Measurements from ENCODE around the gene GASK1A.
A peak's percentile ranks its signal among the peaks of the same experiment; 100 is the strongest.
"Not testable (repeated sequence)": the region's sequence is repeated elsewhere in the genome, so short reads cannot be mapped to it uniquely, and the experiment has no call there.

GASK1A gene

DNA sequence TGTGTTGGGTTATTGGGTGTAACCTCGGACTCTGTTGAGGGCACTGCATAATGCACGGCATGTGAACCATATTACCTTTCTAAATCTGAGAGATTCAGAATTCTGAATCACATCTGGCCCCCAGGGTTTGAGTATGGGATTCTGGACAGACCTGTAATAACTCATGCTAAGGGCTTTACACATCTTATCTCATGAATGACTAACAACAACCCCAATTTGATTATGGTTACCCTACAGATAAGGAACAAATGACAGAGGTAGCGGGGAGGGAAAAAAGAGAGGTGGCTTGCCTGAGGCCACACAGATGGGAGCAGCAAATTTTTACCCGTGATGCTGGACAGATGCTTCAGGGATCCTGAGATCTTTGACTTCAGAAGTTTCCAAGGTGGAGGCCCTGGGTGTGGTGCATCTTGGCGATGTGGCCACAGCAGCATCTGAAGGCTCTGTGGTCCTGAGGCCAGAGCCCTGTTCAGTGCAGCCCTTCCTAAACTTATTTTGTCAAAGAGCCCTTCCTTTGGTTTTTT lies 83.0 kb downstream of the GASK1A start:
- Histone ChIP-seq H3K4me3 (no peak overlapping the region), H3K27ac (no peak overlapping the region), H3K9me3 (peaks cover 0 to 39% (median 11%) of the 10 kb centered on the region in 3 donors), H3K36me3 (peaks cover 18 to 67% (median 39%) of the 10 kb centered on the region in 3 donors), H3K4me1 (peaks cover 0 to 6% (median 0%) of the 10 kb centered on the region in 4 donors), H3K27me3 (no peaks in the 10 kb centered on the region)
- no peak for DNase-seq
- TF ChIP-seq, protein P1, sequence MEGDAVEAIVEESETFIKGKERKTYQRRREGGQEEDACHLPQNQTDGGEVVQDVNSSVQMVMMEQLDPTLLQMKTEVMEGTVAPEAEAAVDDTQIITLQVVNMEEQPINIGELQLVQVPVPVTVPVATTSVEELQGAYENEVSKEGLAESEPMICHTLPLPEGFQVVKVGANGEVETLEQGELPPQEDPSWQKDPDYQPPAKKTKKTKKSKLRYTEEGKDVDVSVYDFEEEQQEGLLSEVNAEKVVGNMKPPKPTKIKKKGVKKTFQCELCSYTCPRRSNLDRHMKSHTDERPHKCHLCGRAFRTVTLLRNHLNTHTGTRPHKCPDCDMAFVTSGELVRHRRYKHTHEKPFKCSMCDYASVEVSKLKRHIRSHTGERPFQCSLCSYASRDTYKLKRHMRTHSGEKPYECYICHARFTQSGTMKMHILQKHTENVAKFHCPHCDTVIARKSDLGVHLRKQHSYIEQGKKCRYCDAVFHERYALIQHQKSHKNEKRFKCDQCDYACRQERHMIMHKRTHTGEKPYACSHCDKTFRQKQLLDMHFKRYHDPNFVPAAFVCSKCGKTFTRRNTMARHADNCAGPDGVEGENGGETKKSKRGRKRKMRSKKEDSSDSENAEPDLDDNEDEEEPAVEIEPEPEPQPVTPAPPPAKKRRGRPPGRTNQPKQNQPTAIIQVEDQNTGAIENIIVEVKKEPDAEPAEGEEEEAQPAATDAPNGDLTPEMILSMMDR (IDR thresholded peaks at IDR 0.05) = no peak
- intact Hi-C loops (cut with DNase I; ENCODE audit: low total_unique reads) = no loop called here

DNA sequence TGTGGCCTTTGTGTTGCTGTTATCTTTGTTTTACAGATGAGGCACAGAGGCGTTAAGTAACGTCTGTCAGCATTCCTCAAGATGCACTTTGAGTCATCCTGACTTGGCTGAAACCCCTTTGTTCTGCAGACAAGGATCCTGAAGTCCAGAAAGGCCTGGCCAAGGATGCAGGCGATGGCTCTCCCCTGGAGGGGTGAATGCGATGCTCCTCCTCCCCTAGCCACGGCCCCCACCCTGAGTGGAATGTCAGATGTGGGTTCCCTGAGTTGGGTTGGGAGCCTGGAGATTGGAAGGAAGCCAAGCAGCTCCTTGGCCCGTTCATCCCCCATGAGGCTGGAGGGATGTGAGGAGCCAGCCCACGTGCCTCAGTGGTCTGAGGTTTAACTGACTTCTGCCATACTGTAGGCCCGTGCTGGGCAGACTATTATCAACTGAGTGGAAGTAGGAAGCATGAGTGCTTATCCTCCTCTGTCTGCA lies 83.5 kb downstream of the GASK1A start:
- no peak overlapping the region for H3K27ac ChIP-seq
- H3K4me3 ChIP-seq = no peak overlapping the region
- intact Hi-C loops (cut with DNase I; ENCODE audit: low total_unique reads) = no loop called here
- peaks cover 18 to 64% (median 39%) of the 10 kb centered on the region in 3 donors for H3K36me3 ChIP-seq
- TF ChIP-seq, protein P1 (IDR thresholded peaks at IDR 0.05) = no peak
- peaks cover 0 to 39% (median 11%) of the 10 kb centered on the region in 3 donors for H3K9me3 ChIP-seq
- no peaks in the 10 kb centered on the region for H3K27me3 ChIP-seq
- DNase-seq = no peak
- peaks cover 0 to 6% (median 0%) of the 10 kb centered on the region in 4 donors for H3K4me1 ChIP-seq

DNA sequence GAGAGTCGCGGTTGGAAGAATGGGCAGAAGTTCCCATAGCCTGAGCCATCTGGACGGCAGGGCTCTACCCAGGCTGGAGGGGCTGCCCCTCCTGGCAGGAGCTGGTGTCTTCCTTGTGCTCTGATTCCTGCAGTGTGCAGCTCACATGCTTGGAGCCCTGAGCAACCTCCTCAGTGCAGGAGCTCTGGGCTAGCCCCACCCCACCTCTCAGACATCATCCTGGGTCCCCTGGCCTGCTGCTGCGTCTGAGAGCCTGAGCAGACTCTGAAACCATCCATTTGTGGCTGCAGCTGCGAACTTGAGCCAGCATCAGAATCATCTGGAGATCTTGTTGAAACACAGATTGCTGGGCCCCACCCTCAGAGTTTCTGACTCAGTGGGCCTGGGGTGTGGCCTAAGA lies 84.0 kb downstream of the GASK1A start:
- TF ChIP-seq, protein P1 (IDR thresholded peaks at IDR 0.05) = no peak
- H3K27ac ChIP-seq = no peak overlapping the region
- intact Hi-C loops (cut with DNase I; ENCODE audit: low total_unique reads) = no loop called here
- no peaks in the 10 kb centered on the region for H3K27me3 ChIP-seq
- peaks cover 0 to 6% (median 0%) of the 10 kb centered on the region in 4 donors for H3K4me1 ChIP-seq
- peaks cover 18 to 61% (median 38%) of the 10 kb centered on the region in 3 donors for H3K36me3 ChIP-seq
- DNase-seq = no peak
- peaks cover 0 to 39% (median 11%) of the 10 kb centered on the region in 3 donors for H3K9me3 ChIP-seq
- H3K4me3 ChIP-seq = no peak overlapping the region

DNA sequence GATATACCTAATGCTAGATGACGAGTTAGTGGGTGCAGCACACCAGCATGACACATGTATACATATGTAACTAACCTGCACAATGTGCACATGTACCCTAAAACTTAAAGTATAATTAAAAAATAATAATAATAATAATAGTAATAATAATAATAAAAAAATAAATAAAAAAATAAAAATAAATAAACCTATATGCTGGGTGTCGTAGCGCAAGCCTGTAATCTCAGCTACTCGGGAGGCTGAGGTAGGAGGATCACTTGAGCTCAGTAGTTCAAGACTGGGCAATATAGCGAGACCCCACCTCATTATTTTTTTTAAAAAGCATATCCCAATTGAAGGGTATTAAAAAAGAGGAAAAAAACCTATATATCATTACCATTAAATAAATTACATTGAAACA lies 91.6 kb downstream of the GASK1A start:
- H3K4me1 ChIP-seq; H3K36me3 ChIP-seq; H3K9me3 ChIP-seq; H3K4me3 ChIP-seq; H3K27ac ChIP-seq; intact Hi-C loops (cut with DNase I; ENCODE audit: low total_unique reads); DNase-seq; H3K27me3 ChIP-seq: not testable (repeated sequence)

DNA sequence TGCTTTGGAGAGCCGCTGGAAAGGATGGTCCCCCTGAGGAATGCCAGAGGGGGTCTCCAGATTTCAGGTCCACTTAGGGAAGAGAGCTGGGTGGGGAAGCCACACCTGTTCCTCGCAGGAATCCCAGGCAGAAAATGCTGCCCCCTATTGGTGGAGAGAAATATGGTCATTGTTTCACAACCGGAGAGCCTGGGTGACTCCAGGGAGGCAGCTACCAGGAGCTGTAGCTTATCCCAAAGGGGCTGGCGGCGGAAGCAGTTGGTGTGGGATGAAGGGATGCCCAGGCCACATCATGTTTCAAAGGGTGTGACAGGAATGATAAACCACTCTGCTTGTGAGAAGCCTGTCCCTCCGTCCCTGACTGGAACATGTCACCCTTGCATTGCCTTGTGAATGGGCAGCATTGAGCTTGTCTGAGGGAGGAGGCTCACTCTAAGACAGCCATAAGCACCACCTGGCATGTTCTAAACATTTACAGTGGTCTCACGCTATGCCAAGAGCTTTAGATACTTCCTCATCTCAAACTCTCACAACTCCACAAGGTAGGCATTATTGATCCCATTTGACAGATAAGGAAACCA lies 92.3 kb downstream of the GASK1A start:
- Histone ChIP-seq H3K4me3 (no peak overlapping the region), H3K4me1 (no peaks in the 10 kb centered on the region), H3K27ac (no peak overlapping the region), H3K27me3 (no peaks in the 10 kb centered on the region), H3K9me3 (peaks cover 0 to 8% (median 0%) of the 10 kb centered on the region in 3 donors), H3K36me3 (no peaks in the 10 kb centered on the region)
- DNase-seq = no peak
- TF ChIP-seq, protein P1 (IDR thresholded peaks at IDR 0.05) = peak; percentile 18
- intact Hi-C loops (cut with DNase I; ENCODE audit: low total_unique reads) = no loop called here

DNA sequence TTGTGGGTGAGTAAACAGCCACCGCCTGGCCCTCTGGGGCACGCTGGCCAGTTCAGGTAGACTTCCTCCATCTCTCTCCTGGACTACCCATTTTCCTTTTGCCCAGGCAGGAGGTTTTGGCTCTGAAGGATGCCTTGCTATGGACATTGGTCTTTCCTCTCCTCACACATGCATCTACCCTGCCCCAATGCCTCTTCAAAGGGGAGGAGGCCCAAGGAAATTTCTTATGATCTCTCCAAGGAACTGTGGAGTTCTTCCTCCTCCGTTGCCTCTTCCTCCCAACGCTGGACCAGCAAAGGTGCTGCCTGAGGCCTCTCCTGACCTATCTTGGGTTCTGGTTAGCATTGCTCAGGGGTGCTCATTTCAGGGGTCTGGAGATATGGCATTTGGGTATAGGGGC lies 93.2 kb downstream of the GASK1A start:
- Histone ChIP-seq H3K27ac (no peak overlapping the region), H3K4me1 (no peaks in the 10 kb centered on the region), H3K36me3 (no peaks in the 10 kb centered on the region), H3K27me3 (no peaks in the 10 kb centered on the region), H3K9me3 (peaks cover 0 to 8% (median 0%) of the 10 kb centered on the region in 3 donors), H3K4me3 (no peak overlapping the region)
- DNase-seq = no peak
- intact Hi-C loops (cut with DNase I; ENCODE audit: low total_unique reads) = no loop called here
- TF ChIP-seq, protein P1 (IDR thresholded peaks at IDR 0.05) = no peak

Data from tibial artery (tissue), 4 donors.